ENCODE data around the gene MATK.
"Not testable (repeated sequence)": the region's sequence is repeated elsewhere in the genome, so short reads cannot be mapped to it uniquely, and the experiment has no call there.

Gene MATK

DNA sequence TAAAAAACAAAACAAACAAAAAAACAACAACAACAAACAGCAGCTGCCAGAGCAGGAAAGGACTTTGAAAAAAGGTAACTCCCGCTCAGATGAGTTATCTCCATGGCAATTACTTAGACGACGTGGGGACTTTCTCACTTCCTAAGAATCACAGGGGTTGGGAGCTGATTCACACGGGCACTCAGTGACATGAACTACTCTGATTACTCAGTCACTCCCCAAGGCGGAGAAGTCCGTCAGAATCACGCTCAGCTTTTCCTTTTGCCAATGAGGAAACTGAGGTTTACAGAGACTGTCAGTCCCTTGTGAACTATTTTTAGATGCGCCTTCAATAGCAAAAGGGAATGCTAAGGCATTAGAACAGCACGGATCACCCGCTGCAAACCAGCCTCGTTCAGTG is 32.3 kb upstream of the MATK start:
- no peaks in the 10 kb centered on the region for H3K9me3 Mint-ChIP-seq
- H3K36me3 Mint-ChIP-seq (ENCODE audit: low read depth) = no peaks in the 10 kb centered on the region
- H3K27ac Mint-ChIP-seq = no peak overlapping the region
- H3K27me3 Mint-ChIP-seq (ENCODE audit: low read depth) = peaks cover 6% of the 10 kb centered on the region
- H3K4me1 Mint-ChIP-seq = no peaks in the 10 kb centered on the region
- no peak for TF ChIP-seq CTCF (IDR thresholded peaks at IDR 0.05; ENCODE audit: unreplicated experiment in 3 of 3)
- H3K4me3 Mint-ChIP-seq = no peak overlapping the region

DNA sequence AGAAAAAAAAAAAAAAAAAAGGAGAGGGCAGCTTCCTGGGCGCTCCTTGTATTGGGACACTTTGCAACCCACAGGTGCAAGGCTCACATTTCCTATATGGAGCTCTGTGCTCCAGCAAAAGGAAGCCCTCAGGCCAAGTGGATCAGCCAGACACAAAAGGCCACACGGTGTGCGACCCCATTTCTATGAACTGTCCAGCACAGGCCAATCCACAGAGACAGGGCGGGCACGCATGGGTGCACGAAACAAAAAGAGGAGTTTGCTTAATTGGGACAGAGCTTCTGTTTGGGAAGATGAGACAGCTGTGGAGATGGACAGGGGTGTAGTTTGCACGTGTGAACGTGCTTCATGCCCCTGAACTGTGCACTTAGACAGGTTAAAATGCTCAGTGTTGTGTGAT is 31.6 kb upstream of the MATK start:
- no peak overlapping the region for H3K4me3 Mint-ChIP-seq
- no peak for TF ChIP-seq CTCF (IDR thresholded peaks at IDR 0.05; ENCODE audit: unreplicated experiment in 3 of 3)
- H3K27ac Mint-ChIP-seq = no peak overlapping the region
- no peaks in the 10 kb centered on the region for H3K4me1 Mint-ChIP-seq
- no peaks in the 10 kb centered on the region for H3K9me3 Mint-ChIP-seq
- no peaks in the 10 kb centered on the region for H3K36me3 Mint-ChIP-seq (ENCODE audit: low read depth)
- H3K27me3 Mint-ChIP-seq (ENCODE audit: low read depth) = peaks cover 6% of the 10 kb centered on the region

GRCh38 chr19:3816566-3817218 is 30.5 kb upstream of the MATK start:
- H3K27ac Mint-ChIP-seq = no peak overlapping the region
- H3K4me1 Mint-ChIP-seq = peaks cover 5% of the 10 kb centered on the region
- H3K4me3 Mint-ChIP-seq = no peak overlapping the region
- no peak for TF ChIP-seq CTCF (IDR thresholded peaks at IDR 0.05; ENCODE audit: unreplicated experiment in 3 of 3)
- H3K36me3 Mint-ChIP-seq (ENCODE audit: low read depth) = no peaks in the 10 kb centered on the region
- peaks cover 10% of the 10 kb centered on the region for H3K27me3 Mint-ChIP-seq (ENCODE audit: low read depth)
- H3K9me3 Mint-ChIP-seq = no peaks in the 10 kb centered on the region

- H3K9me3 Mint-ChIP-seq = not testable (repeated sequence)
- H3K27me3 Mint-ChIP-seq (ENCODE audit: low read depth) = peaks cover 10% of the 10 kb centered on the region
These were observed 30.0 kb upstream of the MATK start for GRCh38 chr19:3816148-3816547.

GRCh38 chr19:3814648-3815047 is 28.5 kb upstream of the MATK start:
- Mint-ChIP-seq H3K36me3 (ENCODE audit: low read depth) (no peaks in the 10 kb centered on the region), H3K27ac (no peak overlapping the region), H3K9me3 (no peaks in the 10 kb centered on the region), H3K4me1 (peaks cover 5% of the 10 kb centered on the region), H3K4me3 (no peak overlapping the region), H3K27me3 (ENCODE audit: low read depth) (peaks cover 10% of the 10 kb centered on the region)
- no peak for TF ChIP-seq CTCF (IDR thresholded peaks at IDR 0.05; ENCODE audit: unreplicated experiment in 3 of 3)

More at GRCh38 chr19:3816148-3816547, 30.0 kb upstream of the MATK start:
- H3K27ac Mint-ChIP-seq; H3K4me3 Mint-ChIP-seq; H3K36me3 Mint-ChIP-seq (ENCODE audit: low read depth); H3K4me1 Mint-ChIP-seq: not testable (repeated sequence)

GRCh38 chr19:3813473-3814392 is 27.6 kb upstream of the MATK start:
- Mint-ChIP-seq H3K4me3 (no peak overlapping the region), H3K9me3 (no peaks in the 10 kb centered on the region), H3K27ac (no peak overlapping the region), H3K4me1 (peaks cover 5% of the 10 kb centered on the region), H3K27me3 (ENCODE audit: low read depth) (peaks cover 14% of the 10 kb centered on the region), H3K36me3 (ENCODE audit: low read depth) (no peaks in the 10 kb centered on the region)
- no peak for TF ChIP-seq CTCF (IDR thresholded peaks at IDR 0.05; ENCODE audit: unreplicated experiment in 3 of 3)
